ENCODE data around the gene DPYSL4. TPM values are rescaled to one million over a fixed set of nuclear protein-coding genes. Genes with fewer than 3 reads are reported as not detected.

DPYSL4 gene
- total and polyA plus RNA-seq, 2 of the 13 experiments (the other 11 are each of a cell fraction or from before 2014, with no cell fraction given): 0.84 to 1.2 TPM

DNA sequence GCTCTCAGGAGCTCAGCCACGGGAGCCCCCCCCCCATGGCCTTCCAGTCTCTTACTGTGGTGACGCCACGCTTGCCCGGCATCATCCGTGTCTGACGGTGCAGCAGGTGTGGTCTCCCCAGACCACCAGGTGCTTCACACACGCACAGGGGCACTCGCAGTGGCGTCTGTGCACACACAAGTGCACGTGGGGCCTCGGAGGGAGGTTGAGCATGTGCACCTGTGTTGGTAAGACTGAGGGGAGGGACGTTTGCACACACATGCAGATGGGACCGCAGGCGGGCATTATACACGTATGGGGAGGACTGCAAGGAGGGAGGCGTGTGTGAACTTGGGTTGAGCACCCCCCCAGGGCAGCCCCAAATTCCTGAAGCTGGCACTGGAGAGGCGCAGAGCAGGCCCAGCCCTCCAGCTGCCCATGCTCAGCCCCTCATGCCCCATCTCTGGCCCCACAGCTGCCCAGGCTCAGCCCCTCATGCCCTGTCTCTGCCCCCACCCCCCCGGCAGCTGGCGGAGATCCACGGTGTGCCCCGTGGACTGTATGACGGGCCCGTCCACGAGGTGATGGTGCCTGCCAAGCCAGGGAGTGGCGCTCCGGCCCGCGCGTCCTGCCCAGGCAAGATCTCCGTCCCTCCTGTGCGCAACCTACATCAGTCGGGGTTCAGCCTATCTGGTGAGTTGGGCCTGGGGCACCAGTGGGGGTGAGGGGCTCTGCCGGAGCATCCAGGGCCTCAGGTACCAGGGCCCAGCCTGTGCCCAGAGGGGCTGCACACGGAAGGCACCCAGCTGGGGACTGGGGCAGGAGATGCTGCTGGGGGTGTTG is 16.7 kb downstream of the DPYSL4 start (continued):
- TF ChIP-seq, protein P1, sequence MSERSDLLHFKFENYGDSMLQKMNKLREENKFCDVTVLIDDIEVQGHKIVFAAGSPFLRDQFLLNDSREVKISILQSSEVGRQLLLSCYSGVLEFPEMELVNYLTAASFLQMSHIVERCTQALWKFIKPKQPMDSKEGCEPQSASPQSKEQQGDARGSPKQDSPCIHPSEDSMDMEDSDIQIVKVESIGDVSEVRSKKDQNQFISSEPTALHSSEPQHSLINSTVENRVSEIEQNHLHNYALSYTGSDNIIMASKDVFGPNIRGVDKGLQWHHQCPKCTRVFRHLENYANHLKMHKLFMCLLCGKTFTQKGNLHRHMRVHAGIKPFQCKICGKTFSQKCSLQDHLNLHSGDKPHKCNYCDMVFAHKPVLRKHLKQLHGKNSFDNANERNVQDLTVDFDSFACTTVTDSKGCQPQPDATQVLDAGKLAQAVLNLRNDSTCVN (CRISPR knock-in tag; IDR thresholded peaks at IDR 0.05; ENCODE audit: borderline replicate concordance): no peak
- TF ChIP-seq YY1 (IDR thresholded peaks at IDR 0.05; ENCODE audit: insufficient read depth, insufficient replicate concordance, low read depth, low read length) (no peak), ZNF260 (CRISPR knock-in tag; IDR thresholded peaks at IDR 0.05; ENCODE audit: borderline replicate concordance, low read depth) (no peak)

DNA sequence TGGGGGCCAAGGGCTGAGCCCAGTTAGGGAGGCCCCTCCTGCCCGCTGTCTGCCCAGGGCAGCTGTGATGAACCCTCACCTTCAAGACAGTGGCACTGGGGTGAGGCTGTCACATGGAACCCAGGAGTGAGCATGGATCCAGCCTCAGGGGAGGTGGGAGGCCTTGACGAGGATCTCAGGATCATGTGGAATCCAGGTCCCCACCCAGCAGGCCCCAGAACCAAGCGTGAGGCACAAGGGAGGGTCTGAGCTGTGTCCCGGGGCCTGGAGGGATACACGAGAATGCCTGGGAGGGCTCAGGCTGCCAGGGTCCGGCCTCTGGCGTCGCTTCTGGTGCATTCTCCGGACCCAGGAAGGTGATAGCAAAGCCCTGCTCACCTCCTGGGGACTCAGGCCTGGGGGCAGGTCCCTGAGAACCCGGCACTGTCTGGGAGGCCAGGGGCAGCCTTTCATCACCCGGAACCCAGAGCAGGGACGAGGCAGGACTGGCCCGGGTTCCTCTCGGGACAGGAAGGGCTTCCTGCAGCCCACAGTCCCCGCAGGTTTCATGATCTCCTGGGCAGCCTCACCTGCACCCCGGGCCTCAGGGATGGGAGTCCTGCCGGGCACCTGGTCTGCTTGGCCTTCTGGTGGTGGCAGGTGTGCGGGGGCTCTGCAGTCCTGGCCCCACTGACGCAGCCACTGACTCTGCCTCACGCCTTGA is 17.5 kb downstream of the DPYSL4 start:
- WGBS (ENCODE audit: low lambda C conversion rate): 31% methylated on average over 8 of the region's 20 CpGs
- CTCF ChIA-PET (ENCODE audit: low intra/inter-chr PET ratio, low total read pairs): interaction anchor here (1.4 kb wide), 1 partner anchor 34 kb away, joined by 8 read pairs; no protein-coding TSS in a partner anchor
- H3K9me3 ChIP-seq (ENCODE audit: low read length): no peaks in the 10 kb centered on the region
- intact Hi-C loops (cut with micrococcal nuclease; ENCODE audit: unreplicated experiment): no loop called here
- H3K4me1 ChIP-seq (ENCODE audit: insufficient read depth, low read length): peaks cover 12% of the 10 kb centered on the region
- in situ Hi-C loops (cut with HindIII; ENCODE audit: extremely low pct_ligation_motif_present, low pct_unique_long_range_greater_than_20kb): no loop called here
- H3K4me2 ChIP-seq (ENCODE audit: low read depth, low read length): no peak overlapping the region
- no peak overlapping the region for H3K4me3 ChIP-seq (replicated peaks in 1 of 3; ENCODE audit: insufficient read depth in 1 of 3, low read depth in 2 of 3, low read length in 3 of 3)
- no peak overlapping the region for H3K9ac ChIP-seq (ENCODE audit: insufficient read depth, low read depth, low read length)
- DNase-seq (ENCODE audit: low spot score) (no peak), ATAC-seq (peak; percentile 11), FAIRE-seq (no peak)
- H2AFZ ChIP-seq (ENCODE audit: low read length): no peak overlapping the region
- BruUV-seq (replicated peaks): no TSS peak
- no peak overlapping the region for H3K27ac ChIP-seq (ENCODE audit: extremely low read length, insufficient read depth, low read length)
- H4K20me1 ChIP-seq (ENCODE audit: insufficient read depth, low read length): no peaks in the 10 kb centered on the region; the same call in 1 of the 2 replicates
- H3K36me3 ChIP-seq (replicated peaks in 1 of 2; ENCODE audit: control insufficient read depth in 1 of 2, insufficient read depth in 2 of 2, low read length in 2 of 2): no peaks in the 10 kb centered on the region; a peak in 1 of 5 replicates
- no peaks in the 10 kb centered on the region for H3K79me2 ChIP-seq (ENCODE audit: insufficient read depth, low read length)
- H3K27me3 ChIP-seq (ENCODE audit: control insufficient read depth in 1 of 2, insufficient read depth in 2 of 2, low read length in 2 of 2): peaks cover 1 to 7% of the 10 kb centered on the region in 2 experiments; a peak in 3 of 5 replicates
- POLR2A ChIA-PET: no interaction called here
- TF ChIP-seq, protein P2, sequence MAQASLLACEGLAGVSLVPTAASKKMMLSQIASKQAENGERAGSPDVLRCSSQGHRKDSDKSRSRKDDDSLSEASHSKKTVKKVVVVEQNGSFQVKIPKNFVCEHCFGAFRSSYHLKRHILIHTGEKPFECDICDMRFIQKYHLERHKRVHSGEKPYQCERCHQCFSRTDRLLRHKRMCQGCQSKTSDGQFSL (CRISPR knock-in tag; IDR thresholded peaks at IDR 0.05): no peak
- TF ChIP-seq SIN3B (IDR thresholded peaks at IDR 0.05; ENCODE audit: low read length) (no peak), FOXJ3 (CRISPR knock-in tag; IDR thresholded peaks at IDR 0.05; ENCODE audit: borderline replicate concordance) (no peak), ZNF225 (CRISPR knock-in tag; IDR thresholded peaks at IDR 0.05) (no peak), ZNF543 (CRISPR knock-in tag; IDR thresholded peaks at IDR 0.05) (no peak), KDM5B (CRISPR knock-in tag; IDR thresholded peaks at IDR 0.05; ENCODE audit: borderline replicate concordance) (no peak), KDM1A (CRISPR knock-in tag; IDR thresholded peaks at IDR 0.05) (no peak), KLF16 (CRISPR knock-in tag; IDR thresholded peaks at IDR 0.05) (no peak), FOSL2 (CRISPR knock-in tag; IDR thresholded peaks at IDR 0.05) (no peak), SNAPC2 (CRISPR knock-in tag; IDR thresholded peaks at IDR 0.05) (no peak), HIVEP1 (CRISPR knock-in tag; IDR thresholded peaks at IDR 0.05) (no peak), ZNF33B (CRISPR knock-in tag; IDR thresholded peaks at IDR 0.05) (no peak), MIER2 (CRISPR knock-in tag; IDR thresholded peaks at IDR 0.05) (no peak), CHCHD3 (CRISPR knock-in tag; IDR thresholded peaks at IDR 0.05) (no peak), KDM4B (CRISPR knock-in tag; IDR thresholded peaks at IDR 0.05) (no peak), AKAP8 (CRISPR knock-in tag; IDR thresholded peaks at IDR 0.05) (no peak)
- TF ChIP-seq, protein P3, sequence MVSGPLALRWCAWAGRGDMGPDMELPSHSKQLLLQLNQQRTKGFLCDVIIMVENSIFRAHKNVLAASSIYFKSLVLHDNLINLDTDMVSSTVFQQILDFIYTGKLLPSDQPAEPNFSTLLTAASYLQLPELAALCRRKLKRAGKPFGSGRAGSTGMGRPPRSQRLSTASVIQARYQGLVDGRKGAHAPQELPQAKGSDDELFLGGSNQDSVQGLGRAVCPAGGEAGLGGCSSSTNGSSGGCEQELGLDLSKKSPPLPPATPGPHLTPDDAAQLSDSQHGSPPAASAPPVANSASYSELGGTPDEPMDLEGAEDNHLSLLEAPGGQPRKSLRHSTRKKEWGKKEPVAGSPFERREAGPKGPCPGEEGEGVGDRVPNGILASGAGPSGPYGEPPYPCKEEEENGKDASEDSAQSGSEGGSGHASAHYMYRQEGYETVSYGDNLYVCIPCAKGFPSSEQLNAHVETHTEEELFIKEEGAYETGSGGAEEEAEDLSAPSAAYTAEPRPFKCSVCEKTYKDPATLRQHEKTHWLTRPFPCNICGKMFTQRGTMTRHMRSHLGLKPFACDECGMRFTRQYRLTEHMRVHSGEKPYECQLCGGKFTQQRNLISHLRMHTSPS (CRISPR knock-in tag; IDR thresholded peaks at IDR 0.05; ENCODE audit: low read depth): no peak
